HepG2 (cell line): ENCODE data around the gene PDE1C. TPM values are rescaled to one million over a fixed set of nuclear protein-coding genes. Genes with fewer than 3 reads are reported as not detected.

ENCODE experiments used
- ATAC-seq: fragments of 200-7000 bp; cut with Tn5 transposase; 3 replicates; pipeline ENCODE4 v1.9.1; 2020; ENCODE audit warnings: mild to moderate bottlenecking, moderate library complexity
- BruUV-seq: library from RNA; stranded (reverse); fragments of 400-500 nt; replicated peaks from 2 replicates; lab custom pipeline; 2021; lab: Mats Ljungman, UMichigan
- CTCF ChIA-PET: fragments of 300-600 bp; formaldehyde crosslinking; extraction: SDS; loops from one replicate; lab custom pipeline; 2021; ENCODE audit warnings: low total read pairs, inconsistent platforms, low intra/inter-chr PET ratio; lab: Yijun Ruan, JAX
- POLR2A ChIA-PET: fragments of 350-600 bp; sonication (Branson Sonifier 250); formaldehyde crosslinking; loops from one replicate; lab custom pipeline; 2020; ENCODE audit warnings: antibody characterized with exemption, inconsistent platforms; lab: Yijun Ruan, JAX
- DNase-seq: peaks from one replicate; pipeline ENCODE4 v3.0.0-alpha.2; 2015; ENCODE audit warnings: low spot score
- FAIRE-seq: peaks from 3 replicates; lab custom pipeline; 2011; peaks lifted over from hg19 to GRCh38; lab: Jason Lieb, UNC
- H2AFZ ChIP-seq: one replicate; pipeline ENCODE4 v1.6.1; 2011; ENCODE audit warnings: low read length, inconsistent platforms
- H3K27ac ChIP-seq: fragments of 300-600 bp; 3 replicates; pipeline ENCODE4 v1.8.0; 2011; ENCODE audit warnings: mixed run types, mild to moderate bottlenecking, mixed read lengths, low read length, inconsistent platforms; ENCODE audit not compliant: insufficient read depth; ENCODE audit errors: extremely low read length
- H3K27me3 ChIP-seq, 2 experiments: fragments of 200-600 bp in 1 of 2; 2 replicates in 1 of 2; 3 replicates in 1 of 2; pipeline versions ENCODE4 v1.6.0 to v1.8.0; 2011; ENCODE audit warnings: low read length in 2 of 2, mild to moderate bottlenecking in 2 of 2, moderate library complexity in 2 of 2, inconsistent platforms in 1 of 2; ENCODE audit not compliant: insufficient read depth in 2 of 2, control insufficient read depth in 1 of 2
- H3K36me3 ChIP-seq, 2 experiments: fragments of 200-600 bp in 1 of 2; replicated peaks in 1 of 2; 2 replicates in 1 of 2; 3 replicates in 1 of 2; pipeline versions ENCODE4 v1.5.1 to v1.8.0; 2011; ENCODE audit warnings: low read length in 2 of 2, inconsistent platforms in 1 of 2; ENCODE audit not compliant: insufficient read depth in 2 of 2, control insufficient read depth in 1 of 2
- H3K4me1 ChIP-seq: 2 replicates; pipeline ENCODE4 v1.5.1; 2012; ENCODE audit warnings: low read length, inconsistent platforms; ENCODE audit not compliant: insufficient read depth
- H3K4me2 ChIP-seq: 2 replicates; pipeline ENCODE4 v1.6.0; 2011; ENCODE audit warnings: low read depth, low read length, inconsistent platforms
- H3K4me3 ChIP-seq, 3 experiments: fragments of 200-600 bp in 1 of 3; sonication (generic), shearing (Covaris generic) in 1 of 3; replicated peaks in 1 of 3; 2 replicates each; pipeline ENCODE4 v1.5.1; 2011 to 2016; ENCODE audit warnings: low read length in 3 of 3, inconsistent platforms in 2 of 3, low read depth in 2 of 3, mild to moderate bottlenecking in 2 of 3, control low read depth in 1 of 3, mixed read lengths in 1 of 3; ENCODE audit not compliant: insufficient read depth in 1 of 3
- H3K79me2 ChIP-seq: one replicate; pipeline ENCODE4 v1.6.1; 2011; ENCODE audit warnings: low read length, inconsistent platforms; ENCODE audit not compliant: insufficient read depth
- H3K9ac ChIP-seq: 2 replicates; pipeline ENCODE4 v1.6.0; 2011; ENCODE audit warnings: mild to moderate bottlenecking, low read depth, low read length, inconsistent platforms; ENCODE audit not compliant: insufficient read depth
- H3K9me3 ChIP-seq: 2 replicates; pipeline ENCODE4 v1.5.1; 2012; ENCODE audit warnings: mild to moderate bottlenecking, low read length
- H4K20me1 ChIP-seq: 2 replicates; pipeline ENCODE4 v1.6.0; 2011; ENCODE audit warnings: inconsistent platforms, mild to moderate bottlenecking, low read length, moderate library complexity; ENCODE audit not compliant: insufficient read depth
- CHD2 ChIP-seq: IDR thresholded peaks from 2 replicates; pipeline ENCODE4 v1.6.1; 2011; ENCODE audit warnings: low read depth, low read length, improper control_type of control experiment
- GMEB2 ChIP-seq: IDR thresholded peaks from 2 replicates; pipeline ENCODE4 v1.6.1; 2016; ENCODE audit warnings: missing biosample characterization, missing genetic modification reagents, low read depth
- MATR3 ChIP-seq: sonication (generic); formaldehyde crosslinking; IDR thresholded peaks from 2 replicates; pipeline ENCODE4 v1.4.0; 2020; ENCODE audit warnings: missing genetic modification reagents
- MAZ ChIP-seq, 2 experiments: sonication (generic) in 1 of 2; formaldehyde crosslinking in 1 of 2; IDR thresholded peaks; 2 replicates each; pipeline versions ENCODE4 v1.5.0 to v1.6.1; 2012 to 2020; ENCODE audit warnings: low read depth in 2 of 2, mild to moderate bottlenecking in 2 of 2, borderline replicate concordance in 1 of 2, improper control_type of control experiment in 1 of 2, low read length in 1 of 2, missing genetic modification reagents in 1 of 2, moderate library complexity in 1 of 2
- MIER3 ChIP-seq: IDR thresholded peaks from 2 replicates; pipeline ENCODE4 v1.6.1; 2016; ENCODE audit warnings: missing compliant biosample characterization, borderline replicate concordance
- MTA3 ChIP-seq: sonication (generic); formaldehyde crosslinking; IDR thresholded peaks from 2 replicates; pipeline ENCODE4 v1.4.0; 2020; ENCODE audit warnings: missing genetic modification reagents
- MTF2 ChIP-seq: sonication (generic); formaldehyde crosslinking; IDR thresholded peaks from 2 replicates; pipeline ENCODE4 v1.5.0; 2020; ENCODE audit warnings: missing genetic modification reagents, borderline replicate concordance
- NFAT5 ChIP-seq: sonication (generic); formaldehyde crosslinking; IDR thresholded peaks from 2 replicates; pipeline ENCODE4 v1.4.0; 2020; ENCODE audit warnings: missing genetic modification reagents
- RAD21 ChIP-seq: fragments of 450-650 bp; formaldehyde crosslinking; IDR thresholded peaks from 2 replicates; pipeline ENCODE4 v1.5.0; 2020; ENCODE audit warnings: mild to moderate bottlenecking
- RORA ChIP-seq: sonication (generic); formaldehyde crosslinking; IDR thresholded peaks from 2 replicates; pipeline ENCODE4 v1.5.0; 2020; ENCODE audit warnings: mild to moderate bottlenecking, missing genetic modification reagents, moderate library complexity
- ZBTB39 ChIP-seq: sonication (generic); formaldehyde crosslinking; IDR thresholded peaks from 2 replicates; pipeline ENCODE4 v1.5.0; 2020; ENCODE audit warnings: missing genetic modification reagents
- ZNF207 ChIP-seq: fragments of 450-650 bp; IDR thresholded peaks from 2 replicates; pipeline ENCODE4 v1.6.1; 2016; ENCODE audit warnings: antibody characterized with exemption, borderline replicate concordance
- ZNF556 ChIP-seq: sonication (generic); formaldehyde crosslinking; IDR thresholded peaks from 2 replicates; pipeline ENCODE4 v1.4.0; 2020; ENCODE audit warnings: mild to moderate bottlenecking, missing genetic modification reagents, borderline replicate concordance
- ZNF614 ChIP-seq: IDR thresholded peaks from 2 replicates; pipeline ENCODE4 v1.6.1; 2018; ENCODE audit warnings: missing biosample characterization, missing genetic modification reagents, inconsistent platforms, borderline replicate concordance
- ZNF644 ChIP-seq: IDR thresholded peaks from 2 replicates; pipeline ENCODE4 v1.6.1; 2016; ENCODE audit warnings: low read depth
- WGBS: methylation state at CpG from one replicate; pipeline ENCODE4 v1.1.6; 2017; ENCODE audit warnings: low lambda C conversion rate; 5-methylcytosine and 5-hydroxymethylcytosine counted together
- in situ Hi-C: cut with HindIII; loops from 2 replicates; pipeline ENCODE4 v1.10.0; 2017; ENCODE audit warnings: low pct_unique_long_range_greater_than_20kb; ENCODE audit not compliant: extremely low pct_ligation_motif_present
- intact Hi-C: fragments of 100-400 bp; cut with micrococcal nuclease; formaldehyde crosslinking; loops from one replicate; pipeline ENCODE4 v1.10.0; 2022; ENCODE audit not compliant: unreplicated experiment
- polyA plus RNA-seq, 8 experiments: library from polyadenylated mRNA; depleted of rRNA in 3 of 8; stranded (reverse) in 7 of 8; unstranded in 1 of 8; fragments of >200 nt; fragmentation: Illumina TruSeq in 4 of 8; extraction: Trizol in 4 of 8; gene quantifications; 2 replicates each; pipeline versions ENCODE4 v1.2.1 to v1.2.3, GENCODE V29; 2011 to 2016; ENCODE audit warnings: low read depth in 4 of 8, missing spikeins in 1 of 8, mixed read lengths in 1 of 8; ENCODE audit not compliant: insufficient read depth in 1 of 8
- total RNA-seq, 5 experiments: library from RNA; depleted of rRNA; stranded (reverse); fragments of >200 nt; fragmentation: Illumina TruSeq; extraction: Trizol; gene quantifications; 2 replicates each; pipeline ENCODE4 v1.2.3, GENCODE V29; 2016; ENCODE audit warnings: low read depth in 1 of 5

PDE1C gene
- total and polyA plus RNA-seq, 2 of the 13 experiments (the other 11 are each of a cell fraction or from before 2014, with no cell fraction given) = not detected

GRCh38 chr7:32022966-32023365 is 47.2 kb downstream of the PDE1C start (continued):
- TF ChIP-seq RORA (CRISPR knock-in tag) (no peak), MTA3 (no peak), ZBTB39 (no peak)

GRCh38 chr7:32020551-32021159 is 49.6 kb downstream of the PDE1C start:
- in situ Hi-C loops = no loop called here
- no peak overlapping the region for H3K9ac ChIP-seq
- no peaks in the 10 kb centered on the region for H3K27me3 ChIP-seq
- FAIRE-seq = no peak
- no peak overlapping the region for H3K4me2 ChIP-seq
- POLR2A ChIA-PET = no interaction called here
- intact Hi-C loops = no loop called here
- no peak for DNase-seq
- no peak overlapping the region for H3K27ac ChIP-seq
- no peak overlapping the region for H2AFZ ChIP-seq
- no TSS peak for BruUV-seq
- no peak for ATAC-seq
- no peaks in the 10 kb centered on the region for H4K20me1 ChIP-seq
- no peaks in the 10 kb centered on the region for H3K9me3 ChIP-seq
- CTCF ChIA-PET = no interaction called here
- H3K36me3 ChIP-seq = no peaks in the 10 kb centered on the region
- H3K4me1 ChIP-seq = peaks cover 17% of the 10 kb centered on the region
- no peak overlapping the region for H3K4me3 ChIP-seq
- WGBS = 0% methylated on average over 2 of the region's 2 CpGs
- H3K79me2 ChIP-seq = no peaks in the 10 kb centered on the region
- TF ChIP-seq ZNF207 (no peak), MAZ (IDR thresholded peaks at IDR 0.05; ENCODE audit: borderline replicate concordance, low read depth, low read length) (no peak), MAZ (CRISPR knock-in tag; IDR thresholded peaks at IDR 0.05; ENCODE audit: low read depth) (no peak), ZNF556 (CRISPR knock-in tag) (no peak), ZNF614 (CRISPR knock-in tag) (no peak), ZNF644 (CRISPR knock-in tag) (no peak), GMEB2 (CRISPR knock-in tag) (no peak), NFAT5 (no peak), MTF2 (CRISPR knock-in tag) (no peak), MATR3 (no peak), RAD21 (CRISPR knock-in tag) (no peak), CHD2 (no peak), MIER3 (CRISPR knock-in tag) (no peak)
